Measurements from ENCODE around the gene C8G. TPM values are rescaled to one million over a fixed set of nuclear protein-coding genes. Genes with fewer than 3 reads are reported as not detected.

C8G gene
- total and polyA plus RNA-seq, 2 of the 13 experiments (the other 11 are each of a cell fraction or from before 2014, with no cell fraction given), result 4.9 to 12.8 TPM

DNA sequence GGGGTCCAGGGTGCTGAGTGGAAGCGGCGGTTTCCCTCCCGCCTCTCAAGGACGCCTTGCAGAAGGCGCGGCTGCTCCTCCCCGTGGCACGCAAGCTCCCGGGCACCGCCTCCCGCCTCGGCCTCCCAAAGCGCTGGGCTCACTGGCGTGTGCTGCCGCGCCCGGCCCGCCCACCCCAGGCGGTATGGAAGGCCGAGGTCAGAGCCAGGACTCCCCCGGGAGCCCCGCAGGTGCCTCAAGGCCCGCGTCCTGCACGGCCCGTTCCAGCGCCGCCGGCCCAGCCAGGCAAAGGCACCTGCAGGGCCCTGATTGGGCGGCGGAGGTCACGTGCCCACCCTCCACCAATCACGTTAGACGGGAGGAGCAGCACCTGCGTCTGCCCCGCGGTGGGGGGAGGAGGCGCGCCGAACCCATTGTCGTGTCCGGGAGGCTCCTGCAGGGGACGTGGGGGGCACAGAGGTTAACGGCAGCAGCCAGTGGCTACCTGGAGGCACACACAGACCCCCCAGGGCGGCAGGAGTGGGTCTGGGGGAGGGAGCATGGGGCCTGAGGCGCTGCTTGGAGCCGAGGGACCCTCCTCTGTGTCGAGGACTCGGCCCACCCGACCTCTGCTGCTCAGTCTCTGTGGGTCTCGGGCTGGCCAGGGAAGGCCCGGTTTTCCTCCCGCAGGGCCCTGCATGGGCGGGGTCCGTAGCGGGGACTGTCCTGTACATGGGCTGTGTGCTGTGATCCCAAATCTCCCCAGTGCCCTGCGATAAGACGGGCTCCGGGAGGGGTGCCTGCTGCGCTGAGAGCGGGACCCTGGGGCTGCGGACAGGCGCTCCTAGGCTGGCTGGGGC, 5.0 kb downstream of the C8G start (continued):
- TF ChIP-seq ZNF780A (CRISPR knock-in tag; IDR thresholded peaks at IDR 0.05) (peak; percentile 25; the same call in 1 of the 2 replicates), BORCS8-MEF2B (CRISPR knock-in tag; IDR thresholded peaks at IDR 0.05) (peak; percentile 24; the same call in 1 of the 2 replicates), NFE2L1 (CRISPR knock-in tag; IDR thresholded peaks at IDR 0.05; ENCODE audit: borderline replicate concordance) (no peak), REXO4 (CRISPR knock-in tag; IDR thresholded peaks at IDR 0.05; ENCODE audit: borderline replicate concordance) (no peak), SIX4 (CRISPR knock-in tag; IDR thresholded peaks at IDR 0.05) (no peak), ZNF546 (CRISPR knock-in tag; conservative IDR thresholded peaks at IDR 0.05) (peak; percentile 47; the same call in 1 of the 2 replicates), NAIF1 (CRISPR knock-in tag; IDR thresholded peaks at IDR 0.05; ENCODE audit: borderline replicate concordance) (no peak), ZNF7 (CRISPR knock-in tag; IDR thresholded peaks at IDR 0.05) (no peak), SRF (IDR thresholded peaks at IDR 0.05; ENCODE audit: low read depth, low read length) (no peak), NKX3-1 (CRISPR knock-in tag; IDR thresholded peaks at IDR 0.05) (0 out of 2 replicates have a peak, but pooled peaks have one; percentile 8), ZNF782 (CRISPR knock-in tag; IDR thresholded peaks at IDR 0.05; ENCODE audit: borderline replicate concordance) (peak; percentile 69), AHR (CRISPR knock-in tag; IDR thresholded peaks at IDR 0.05) (peak; percentile 55; the same call in 1 of the 2 replicates), SNAPC2 (CRISPR knock-in tag; IDR thresholded peaks at IDR 0.05) (no peak), NONO (IDR thresholded peaks at IDR 0.05) (no peak), NONO (CRISPR knock-in tag; conservative IDR thresholded peaks at IDR 0.05) (peak; percentile 83), NR1H2 (CRISPR knock-in tag; IDR thresholded peaks at IDR 0.05; ENCODE audit: borderline replicate concordance, low read depth) (no peak), MTF2 (CRISPR knock-in tag; IDR thresholded peaks at IDR 0.05; ENCODE audit: borderline replicate concordance) (peak; percentile 71; the same call in 1 of the 2 replicates)
- TF ChIP-seq, protein P1, sequence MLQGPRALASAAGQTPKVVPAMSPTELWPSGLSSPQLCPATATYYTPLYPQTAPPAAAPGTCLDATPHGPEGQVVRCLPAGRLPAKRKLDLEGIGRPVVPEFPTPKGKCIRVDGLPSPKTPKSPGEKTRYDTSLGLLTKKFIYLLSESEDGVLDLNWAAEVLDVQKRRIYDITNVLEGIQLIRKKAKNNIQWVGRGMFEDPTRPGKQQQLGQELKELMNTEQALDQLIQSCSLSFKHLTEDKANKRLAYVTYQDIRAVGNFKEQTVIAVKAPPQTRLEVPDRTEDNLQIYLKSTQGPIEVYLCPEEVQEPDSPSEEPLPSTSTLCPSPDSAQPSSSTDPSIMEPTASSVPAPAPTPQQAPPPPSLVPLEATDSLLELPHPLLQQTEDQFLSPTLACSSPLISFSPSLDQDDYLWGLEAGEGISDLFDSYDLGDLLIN (CRISPR knock-in tag; IDR thresholded peaks at IDR 0.05; ENCODE audit: borderline replicate concordance), result 0 out of 2 replicates have a peak, but pooled peaks have one; percentile 11
- TF ChIP-seq, protein P2, sequence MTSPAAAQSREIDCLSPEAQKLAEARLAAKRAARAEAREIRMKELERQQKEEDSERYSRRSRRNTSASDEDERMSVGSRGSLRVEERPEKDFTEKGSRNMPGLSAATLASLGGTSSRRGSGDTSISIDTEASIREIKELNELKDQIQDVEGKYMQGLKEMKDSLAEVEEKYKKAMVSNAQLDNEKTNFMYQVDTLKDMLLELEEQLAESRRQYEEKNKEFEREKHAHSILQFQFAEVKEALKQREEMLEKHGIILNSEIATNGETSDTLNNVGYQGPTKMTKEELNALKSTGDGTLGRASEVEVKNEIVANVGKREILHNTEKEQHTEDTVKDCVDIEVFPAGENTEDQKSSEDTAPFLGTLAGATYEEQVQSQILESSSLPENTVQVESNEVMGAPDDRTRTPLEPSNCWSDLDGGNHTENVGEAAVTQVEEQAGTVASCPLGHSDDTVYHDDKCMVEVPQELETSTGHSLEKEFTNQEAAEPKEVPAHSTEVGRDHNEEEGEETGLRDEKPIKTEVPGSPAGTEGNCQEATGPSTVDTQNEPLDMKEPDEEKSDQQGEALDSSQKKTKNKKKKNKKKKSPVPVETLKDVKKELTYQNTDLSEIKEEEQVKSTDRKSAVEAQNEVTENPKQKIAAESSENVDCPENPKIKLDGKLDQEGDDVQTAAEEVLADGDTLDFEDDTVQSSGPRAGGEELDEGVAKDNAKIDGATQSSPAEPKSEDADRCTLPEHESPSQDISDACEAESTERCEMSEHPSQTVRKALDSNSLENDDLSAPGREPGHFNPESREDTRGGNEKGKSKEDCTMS (CRISPR knock-in tag; conservative IDR thresholded peaks at IDR 0.05), result no peak
- TF ChIP-seq, protein P3, sequence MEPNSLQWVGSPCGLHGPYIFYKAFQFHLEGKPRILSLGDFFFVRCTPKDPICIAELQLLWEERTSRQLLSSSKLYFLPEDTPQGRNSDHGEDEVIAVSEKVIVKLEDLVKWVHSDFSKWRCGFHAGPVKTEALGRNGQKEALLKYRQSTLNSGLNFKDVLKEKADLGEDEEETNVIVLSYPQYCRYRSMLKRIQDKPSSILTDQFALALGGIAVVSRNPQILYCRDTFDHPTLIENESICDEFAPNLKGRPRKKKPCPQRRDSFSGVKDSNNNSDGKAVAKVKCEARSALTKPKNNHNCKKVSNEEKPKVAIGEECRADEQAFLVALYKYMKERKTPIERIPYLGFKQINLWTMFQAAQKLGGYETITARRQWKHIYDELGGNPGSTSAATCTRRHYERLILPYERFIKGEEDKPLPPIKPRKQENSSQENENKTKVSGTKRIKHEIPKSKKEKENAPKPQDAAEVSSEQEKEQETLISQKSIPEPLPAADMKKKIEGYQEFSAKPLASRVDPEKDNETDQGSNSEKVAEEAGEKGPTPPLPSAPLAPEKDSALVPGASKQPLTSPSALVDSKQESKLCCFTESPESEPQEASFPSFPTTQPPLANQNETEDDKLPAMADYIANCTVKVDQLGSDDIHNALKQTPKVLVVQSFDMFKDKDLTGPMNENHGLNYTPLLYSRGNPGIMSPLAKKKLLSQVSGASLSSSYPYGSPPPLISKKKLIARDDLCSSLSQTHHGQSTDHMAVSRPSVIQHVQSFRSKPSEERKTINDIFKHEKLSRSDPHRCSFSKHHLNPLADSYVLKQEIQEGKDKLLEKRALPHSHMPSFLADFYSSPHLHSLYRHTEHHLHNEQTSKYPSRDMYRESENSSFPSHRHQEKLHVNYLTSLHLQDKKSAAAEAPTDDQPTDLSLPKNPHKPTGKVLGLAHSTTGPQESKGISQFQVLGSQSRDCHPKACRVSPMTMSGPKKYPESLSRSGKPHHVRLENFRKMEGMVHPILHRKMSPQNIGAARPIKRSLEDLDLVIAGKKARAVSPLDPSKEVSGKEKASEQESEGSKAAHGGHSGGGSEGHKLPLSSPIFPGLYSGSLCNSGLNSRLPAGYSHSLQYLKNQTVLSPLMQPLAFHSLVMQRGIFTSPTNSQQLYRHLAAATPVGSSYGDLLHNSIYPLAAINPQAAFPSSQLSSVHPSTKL (CRISPR knock-in tag; IDR thresholded peaks at IDR 0.05), result no peak; the same call in 1 of the 2 replicates
- TF ChIP-seq, protein P4, sequence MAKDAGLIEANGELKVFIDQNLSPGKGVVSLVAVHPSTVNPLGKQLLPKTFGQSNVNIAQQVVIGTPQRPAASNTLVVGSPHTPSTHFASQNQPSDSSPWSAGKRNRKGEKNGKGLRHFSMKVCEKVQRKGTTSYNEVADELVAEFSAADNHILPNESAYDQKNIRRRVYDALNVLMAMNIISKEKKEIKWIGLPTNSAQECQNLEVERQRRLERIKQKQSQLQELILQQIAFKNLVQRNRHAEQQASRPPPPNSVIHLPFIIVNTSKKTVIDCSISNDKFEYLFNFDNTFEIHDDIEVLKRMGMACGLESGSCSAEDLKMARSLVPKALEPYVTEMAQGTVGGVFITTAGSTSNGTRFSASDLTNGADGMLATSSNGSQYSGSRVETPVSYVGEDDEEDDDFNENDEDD (CRISPR knock-in tag; IDR thresholded peaks at IDR 0.05; ENCODE audit: borderline replicate concordance), result 0 out of 2 replicates have a peak, but pooled peaks have one; percentile 16
